GM18505 (cell line): ENCODE data around the gene ORMDL3.
A peak's percentile ranks its signal among the peaks of the same experiment; 100 is the strongest.
"Not testable (repeated sequence)": the region's sequence is repeated elsewhere in the genome, so short reads cannot be mapped to it uniquely, and the experiment has no call there.

Source experiments
- ATAC-seq: cut with Tn5 transposase; IDR thresholded peaks from one replicate; pipeline ENCODE4 v1.9.1; 2021; ENCODE audit not compliant: unreplicated experiment
- POLR2A ChIP-seq: IDR thresholded peaks from 4 replicates; pipeline ENCODE4 v1.6.1; 2011; ENCODE audit warnings: borderline replicate concordance; ENCODE audit not compliant: insufficient read depth, insufficient read length; ENCODE audit errors: extremely low read depth

ORMDL3 gene

DNA sequence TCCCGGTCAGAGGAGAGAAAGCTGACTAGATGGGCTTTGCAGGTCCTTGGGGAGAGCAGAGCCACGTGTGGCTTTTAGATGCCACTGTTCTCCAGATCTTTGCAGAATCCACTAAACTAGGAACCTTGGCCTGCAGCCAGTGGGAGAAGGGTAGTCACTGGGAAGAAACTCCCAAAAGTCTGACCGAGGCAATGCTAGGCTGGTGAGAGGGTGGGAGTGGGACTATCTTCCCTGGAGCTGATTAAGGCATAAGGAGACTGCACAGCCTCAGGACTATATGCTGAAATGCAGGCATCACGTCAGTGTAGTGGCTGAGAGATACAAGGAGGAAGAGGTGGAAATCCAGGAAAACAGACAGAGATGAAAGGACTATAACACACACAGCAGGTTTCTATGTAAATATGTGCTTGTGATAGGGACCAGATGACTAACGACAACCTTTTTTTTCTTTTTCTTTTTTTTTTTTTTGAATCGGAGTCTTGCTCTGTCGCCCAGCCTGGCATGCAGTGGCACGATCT, 33.2 kb upstream of the ORMDL3 start:
- ATAC-seq = no peak
- no peak for TF ChIP-seq POLR2A

DNA sequence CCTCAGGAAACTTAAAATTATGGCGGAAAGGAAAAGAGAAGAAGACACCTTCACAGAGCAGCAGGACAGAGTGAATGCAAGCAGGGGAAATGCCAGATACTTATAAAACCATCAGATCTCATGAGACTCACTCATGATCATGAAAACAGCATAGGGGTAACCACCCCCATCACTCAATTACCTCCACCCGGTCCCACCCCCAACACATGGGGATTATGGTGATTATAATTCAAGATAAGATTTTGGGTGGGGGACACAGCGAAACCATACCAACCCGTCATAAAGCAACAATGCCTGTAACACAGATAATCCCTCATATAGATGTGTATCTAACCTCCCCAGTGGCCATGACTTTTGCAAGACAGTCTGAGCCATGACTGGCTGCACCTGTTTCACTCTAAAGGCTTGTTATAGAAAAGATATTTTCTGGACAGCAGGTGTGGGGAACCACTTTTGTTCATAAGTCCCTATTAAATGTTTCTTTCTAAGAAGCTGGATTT, 28.4 kb upstream of the ORMDL3 start:
- TF ChIP-seq POLR2A = no peak
- no peak for ATAC-seq

DNA sequence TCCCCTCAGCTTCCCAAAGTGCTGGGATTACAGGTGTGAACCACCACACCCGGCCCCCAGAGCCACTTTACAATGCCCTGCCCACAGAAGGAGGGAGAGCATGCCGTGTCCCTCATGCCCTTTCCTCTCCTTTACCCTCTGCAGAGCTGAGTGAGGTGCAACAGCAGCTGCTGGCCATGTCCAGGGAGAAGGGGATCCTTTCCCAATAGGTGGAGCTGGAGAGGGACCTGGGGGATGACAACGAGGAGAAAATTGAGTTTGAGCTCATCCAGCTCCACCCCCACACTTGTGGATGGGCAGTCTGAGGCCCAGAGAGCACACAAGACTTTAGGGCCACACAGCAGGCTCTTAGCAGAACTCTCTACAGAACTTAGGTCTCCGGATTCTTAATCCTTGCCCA, 27.5 kb upstream of the ORMDL3 start:
- ATAC-seq = no peak
- no peak for TF ChIP-seq POLR2A

DNA sequence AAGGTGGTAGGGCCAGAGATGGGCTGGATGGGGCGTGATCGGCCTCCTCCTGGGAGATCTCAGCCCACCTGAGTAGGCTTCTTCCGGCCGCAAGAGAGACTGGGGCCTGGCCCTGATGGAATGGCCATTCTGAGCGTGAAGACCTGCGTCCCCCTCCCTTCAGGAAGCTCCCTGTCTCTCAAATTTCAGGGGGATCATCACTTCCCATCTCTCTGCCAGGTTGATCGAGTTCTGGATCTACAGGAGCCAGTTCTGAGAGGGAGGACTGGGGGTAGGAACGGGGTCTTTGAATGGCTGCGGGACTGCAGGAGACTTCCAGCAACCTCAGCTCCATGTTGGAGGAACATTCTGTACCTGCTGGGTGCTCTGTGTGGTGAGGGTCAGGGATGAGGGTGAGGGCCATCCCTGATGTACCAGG, 26.1 kb upstream of the ORMDL3 start:
- ATAC-seq = no peak
- TF ChIP-seq POLR2A = no peak

DNA sequence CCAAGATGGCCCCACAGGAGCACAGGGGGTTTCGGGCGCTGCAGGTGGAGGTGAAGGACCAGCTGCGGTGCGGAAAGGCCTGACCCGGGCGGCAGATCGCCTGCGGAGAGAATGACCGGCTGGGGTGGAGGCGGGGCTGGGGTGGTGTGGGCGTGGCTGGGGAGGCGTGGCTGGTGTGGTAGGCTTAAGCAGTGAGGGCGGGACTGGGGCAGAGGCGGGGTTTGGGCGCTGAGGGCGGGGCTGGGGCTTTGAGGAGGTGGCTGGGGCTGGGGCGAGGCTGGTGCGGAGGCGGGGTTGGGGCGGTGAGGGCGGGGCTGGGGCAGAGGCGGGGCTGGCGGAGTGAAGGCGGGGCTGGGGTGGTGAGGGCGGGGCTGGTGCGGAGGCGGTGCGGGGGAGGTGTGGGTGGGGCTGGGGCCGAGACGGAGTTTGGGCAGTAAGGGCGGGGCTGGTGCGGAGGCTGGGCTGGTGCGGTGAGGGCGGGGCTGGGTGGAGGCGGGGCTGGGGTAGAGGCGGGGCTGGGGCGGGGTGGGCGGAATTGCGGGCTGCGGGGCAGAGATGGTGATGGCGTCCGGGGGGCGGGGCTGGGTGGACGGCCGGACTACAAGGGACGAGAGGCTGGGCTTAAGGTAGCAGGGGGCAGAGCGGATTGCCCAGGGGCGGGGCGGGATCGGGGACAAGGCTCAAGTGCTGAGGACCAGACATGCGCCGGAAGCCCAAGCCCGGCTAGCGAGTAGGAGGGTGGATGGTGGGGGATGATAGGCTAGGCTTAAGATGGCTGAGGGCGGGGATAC, 25.5 kb upstream of the ORMDL3 start:
- peak; percentile 72 for ATAC-seq
- peak; percentile 62 for TF ChIP-seq POLR2A

DNA sequence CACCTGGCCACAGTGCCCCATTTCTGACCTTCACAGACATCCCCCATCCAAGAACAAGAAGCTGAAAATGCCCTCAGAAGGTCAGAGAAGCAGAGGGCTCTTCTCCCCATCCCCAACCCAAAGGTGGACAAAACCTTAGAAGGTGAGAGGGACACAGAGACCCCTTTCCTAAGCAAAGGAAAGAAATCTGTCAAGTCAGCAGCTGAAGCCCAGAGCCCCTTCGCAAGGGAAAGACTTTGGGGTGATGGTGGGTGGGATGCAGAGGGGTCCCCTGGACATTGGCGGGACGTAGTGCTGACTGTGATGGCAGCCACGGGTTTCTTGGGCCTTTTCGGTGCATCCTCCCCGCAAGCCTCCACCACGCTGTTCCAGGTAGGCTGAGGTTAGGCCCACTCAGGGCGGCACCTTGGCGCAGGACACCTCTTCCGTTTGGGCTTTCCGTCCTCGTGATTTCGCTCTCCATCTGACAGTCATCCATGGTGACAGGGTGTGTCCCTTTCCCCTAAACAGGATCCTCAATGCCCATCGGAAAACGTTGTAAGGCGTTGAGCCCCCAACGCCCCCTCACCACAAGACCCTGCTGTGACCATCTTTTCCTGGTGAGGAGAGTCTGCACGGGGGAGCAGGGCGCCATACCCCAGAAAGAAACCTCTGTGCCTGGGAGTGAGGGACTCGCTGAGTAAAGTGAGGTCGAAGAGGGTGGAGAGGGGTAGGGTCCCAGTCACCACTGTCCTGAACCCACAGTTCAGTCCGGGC, 24.7 kb upstream of the ORMDL3 start:
- no peak for TF ChIP-seq POLR2A
- ATAC-seq = peak; percentile 23

DNA sequence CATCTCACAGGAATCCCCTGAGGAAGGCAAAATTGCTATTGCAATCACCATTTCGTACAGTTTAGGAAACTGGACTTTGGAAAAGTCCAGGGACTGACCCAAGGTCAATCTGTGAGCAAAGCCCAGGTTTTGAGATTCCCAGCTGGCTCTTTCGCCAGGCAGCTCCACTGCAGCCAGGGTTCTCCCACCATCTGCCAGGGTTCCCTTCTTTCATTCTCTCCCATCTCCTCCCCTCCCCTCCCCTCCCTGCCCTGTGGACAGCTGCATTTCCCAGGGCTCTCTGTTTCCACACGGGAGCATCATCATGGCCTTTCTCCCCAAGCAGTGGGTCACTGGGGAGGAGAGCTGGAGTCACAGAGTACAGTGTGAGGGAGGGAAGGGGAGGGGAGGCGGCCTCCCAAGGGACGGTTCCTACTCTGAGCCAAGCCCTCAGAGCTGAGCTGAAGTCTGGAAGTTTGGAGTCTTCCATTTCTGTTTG, 23.5 kb upstream of the ORMDL3 start:
- no peak for TF ChIP-seq POLR2A
- no peak for ATAC-seq

DNA sequence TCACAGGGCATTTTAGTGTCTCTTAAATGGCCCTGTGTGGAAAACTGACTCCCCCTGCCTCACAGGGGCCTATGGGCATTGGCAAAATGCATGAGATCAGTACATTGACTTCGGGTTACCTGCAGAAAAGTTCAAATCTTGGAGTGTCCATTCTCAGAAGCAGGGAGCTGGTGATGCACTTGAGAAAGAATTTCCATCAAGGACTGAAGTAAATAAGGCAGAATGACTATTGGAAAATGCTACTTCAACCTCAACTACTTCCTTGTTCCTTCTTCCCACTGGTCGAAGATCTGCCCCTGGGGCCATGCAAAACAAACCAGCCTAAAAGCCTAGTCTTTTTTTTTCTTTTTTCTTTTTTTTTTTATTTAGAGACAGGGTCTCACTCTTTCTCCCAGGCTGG, 21.6 kb upstream of the ORMDL3 start:
- no peak for TF ChIP-seq POLR2A
- no peak for ATAC-seq

DNA sequence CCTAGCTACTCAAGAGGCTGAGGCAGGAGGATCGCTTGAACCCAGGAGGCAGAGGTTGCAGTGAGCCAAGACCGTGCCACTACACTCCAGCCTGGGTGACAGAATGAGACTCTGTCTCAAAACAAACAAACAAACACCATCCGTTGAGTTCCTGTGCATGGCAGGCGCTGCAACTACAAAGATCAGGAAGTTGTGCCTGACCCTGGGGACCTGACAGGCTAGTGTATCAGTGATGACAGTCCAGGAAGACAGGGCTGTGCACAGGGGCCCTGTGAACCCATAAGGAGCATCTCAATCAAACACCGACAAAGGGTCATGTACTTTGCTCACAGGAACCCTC, 21.1 kb upstream of the ORMDL3 start:
- not testable (repeated sequence) for ATAC-seq

DNA sequence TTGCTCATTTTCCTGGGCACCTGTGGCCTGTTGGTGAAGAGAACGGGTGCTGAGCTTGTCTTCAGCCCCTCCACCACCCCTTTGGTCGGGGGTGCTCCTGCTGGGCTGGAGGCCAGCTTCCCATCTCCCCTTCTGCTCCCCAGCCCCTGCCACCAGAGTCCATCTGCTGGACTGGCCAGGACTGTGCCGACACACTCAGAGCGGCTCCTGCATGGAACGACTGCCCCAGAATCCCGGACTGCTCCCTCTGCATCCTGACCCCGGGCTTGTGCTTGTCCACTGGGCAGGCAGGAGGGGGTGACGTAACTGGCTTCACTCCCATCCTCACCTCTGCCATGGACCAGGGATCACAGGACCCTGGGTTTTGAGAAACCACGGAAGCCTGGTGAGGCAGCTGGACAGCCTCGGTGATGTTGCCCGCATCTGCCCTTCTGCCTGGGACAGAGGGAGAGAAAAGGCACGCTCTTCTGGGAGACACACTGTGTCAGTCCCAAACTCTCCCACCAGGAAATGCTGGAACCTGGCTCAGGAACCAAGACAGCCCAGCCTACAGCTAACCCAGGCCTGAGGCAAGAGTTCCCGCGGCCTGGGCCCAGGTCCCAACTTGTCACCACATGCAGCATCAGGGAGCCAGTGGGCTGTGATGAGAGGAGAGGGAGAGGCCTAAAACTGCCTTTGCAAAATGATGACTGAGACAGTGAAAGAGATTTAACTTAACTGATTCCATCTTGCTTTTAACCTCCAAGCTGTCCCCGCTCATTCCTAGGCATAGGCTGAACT, 19.3 kb upstream of the ORMDL3 start:
- TF ChIP-seq POLR2A = no peak
- no peak for ATAC-seq

DNA sequence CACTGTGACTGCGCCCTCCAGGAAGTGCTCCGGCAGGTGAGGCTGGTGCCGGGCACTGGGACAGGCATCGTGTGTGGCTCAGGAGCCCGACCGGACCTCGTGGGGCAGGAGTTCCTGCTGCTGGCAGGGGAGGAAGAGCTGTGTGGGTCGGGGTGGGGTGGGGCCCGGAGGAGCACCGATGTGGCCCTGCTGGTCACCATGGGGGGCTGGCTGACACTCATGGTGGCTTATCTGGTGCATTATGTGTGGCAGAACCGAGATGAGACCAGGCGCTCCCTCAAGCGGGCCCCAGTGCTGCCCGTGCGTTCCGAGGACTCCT, 17.0 kb upstream of the ORMDL3 start:
- TF ChIP-seq POLR2A = no peak
- ATAC-seq = no peak

DNA sequence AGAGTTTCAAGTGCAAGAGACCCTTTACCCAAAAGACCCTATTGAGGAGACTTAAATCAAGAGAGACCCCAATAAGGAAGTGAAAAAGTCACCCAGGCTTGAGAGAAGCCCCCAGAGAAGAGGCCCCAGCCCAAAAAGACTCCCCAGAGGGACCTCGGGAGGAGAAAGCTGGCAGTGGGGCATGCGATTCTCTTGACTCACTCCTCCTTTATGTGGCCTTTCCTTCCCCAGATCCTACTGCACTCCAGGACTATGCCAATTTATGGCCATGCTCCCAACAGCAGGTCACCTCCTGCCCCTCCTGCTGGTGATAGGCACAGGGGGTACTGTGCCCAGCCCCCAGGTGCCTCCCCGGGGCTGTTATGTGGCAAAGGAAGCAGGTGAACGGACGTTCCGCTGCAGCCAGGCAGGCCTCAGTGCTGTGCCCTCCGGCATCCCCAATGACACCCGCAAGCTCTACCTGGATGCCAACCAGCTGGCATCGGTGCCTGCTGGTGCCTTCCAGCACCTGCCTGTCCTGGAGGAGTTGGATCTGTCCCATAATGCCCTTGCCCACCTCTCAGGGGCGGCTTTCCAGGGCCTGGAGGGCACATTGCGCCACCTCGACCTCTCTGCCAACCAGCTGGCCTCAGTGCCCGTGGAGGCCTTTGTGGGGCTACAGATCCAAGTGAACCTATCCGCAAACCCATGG, 16.4 kb upstream of the ORMDL3 start:
- TF ChIP-seq POLR2A = no peak
- no peak for ATAC-seq

DNA sequence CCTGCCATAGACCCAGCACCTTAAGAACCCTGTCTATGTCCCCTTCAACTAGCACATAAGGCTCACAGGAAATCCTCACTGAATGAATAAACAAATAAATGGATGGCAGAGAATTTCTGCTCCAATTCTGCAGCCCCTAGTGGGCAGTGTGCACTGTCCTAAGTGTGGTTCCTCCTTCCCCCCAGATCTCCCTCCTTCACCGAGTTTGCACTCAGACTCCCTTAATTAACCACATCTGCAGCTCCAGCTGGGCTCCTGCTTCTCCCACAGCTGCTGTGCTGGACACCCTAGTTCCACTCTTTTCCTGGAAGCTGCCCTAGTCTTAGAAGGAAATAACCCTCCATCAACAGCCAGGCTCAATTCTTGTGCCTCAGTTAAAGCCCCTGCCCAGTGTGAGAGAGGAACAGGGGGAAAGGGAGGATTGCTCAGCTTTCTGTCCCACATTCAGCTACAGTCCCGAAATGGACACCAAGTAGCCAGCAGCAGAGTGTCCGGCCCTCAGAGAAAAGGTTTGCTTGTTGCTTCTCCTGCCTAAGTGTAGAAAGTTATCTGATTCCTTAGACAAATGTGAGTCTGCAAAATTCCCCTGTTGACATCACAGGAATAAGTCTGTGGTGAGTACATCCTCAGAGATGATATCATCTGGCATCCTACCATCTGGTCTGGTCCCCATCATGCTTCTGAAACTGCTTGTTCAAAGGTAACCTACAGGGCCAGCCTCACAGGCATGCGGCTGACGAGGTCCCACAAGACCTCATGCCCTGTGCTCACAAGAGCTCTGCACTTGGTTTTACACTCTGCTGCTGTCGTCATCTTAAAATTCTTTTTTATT, 12.4 kb upstream of the ORMDL3 start:
- no peak for TF ChIP-seq POLR2A
- no peak for ATAC-seq

DNA sequence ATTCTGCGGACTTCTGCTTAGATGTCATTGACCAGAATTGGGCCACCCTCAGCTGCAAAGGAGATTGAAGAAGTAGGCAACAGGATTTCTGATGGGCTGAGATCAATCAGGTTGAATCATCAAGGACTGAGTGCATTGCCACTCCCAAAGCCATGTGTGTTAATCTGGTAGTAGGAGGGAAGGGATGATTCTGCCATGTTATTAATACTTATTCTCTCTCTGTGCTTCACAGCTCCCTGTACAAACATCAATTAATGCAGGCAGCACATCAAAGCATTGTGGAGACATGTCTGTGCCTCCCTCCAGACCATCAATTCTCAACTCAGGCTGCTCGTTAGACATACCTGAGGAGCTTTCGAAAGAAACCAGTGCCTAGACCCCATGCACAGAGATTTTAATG, 11.7 kb upstream of the ORMDL3 start:
- TF ChIP-seq POLR2A = no peak
- ATAC-seq = no peak
